ENCODE measurements around the gene SYT7.

GRCh38 chr11:61617515-61617914, 36.6 kb upstream of the SYT7 start:
- no peak for TF ChIP-seq EZH2 (IDR thresholded peaks at IDR 0.05)
- TF ChIP-seq POLR2AphosphoS5 (IDR thresholded peaks at IDR 0.05; ENCODE audit: borderline replicate concordance, low read depth, low read length) = no peak
